GM23248 (cell line): ENCODE data around the gene ENDOV.

Experiments
- EZH2 ChIP-seq: fragments of 200-600 bp; sonication (generic); IDR thresholded peaks from 2 replicates; pipeline ENCODE4 v1.6.1; 2018; ENCODE audit warnings: antibody characterized with exemption, mild to moderate bottlenecking; ENCODE audit not compliant: insufficient read depth, poor library complexity, severe bottlenecking
- EZH2phosphoT487 ChIP-seq: fragments of 200-600 bp; sonication (generic); IDR thresholded peaks from 2 replicates; pipeline ENCODE4 v1.6.1; 2018; ENCODE audit warnings: antibody characterized with exemption, moderate library complexity, mild to moderate bottlenecking, low read depth; ENCODE audit not compliant: insufficient read depth

GRCh38 chr17:80389011-80389995, 25.7 kb upstream of the ENDOV start:
- TF ChIP-seq EZH2 (no peak), EZH2phosphoT487 (no peak)
